OCI-LY3 (cell line): ENCODE results near the gene SPAG4.

Source experiments
- H2AFZ ChIP-seq: fragments of 200-600, 300-600 bp; shearing (Covaris generic); 2 replicates; pipeline ENCODE4 v1.6.0; 2014; ENCODE audit warnings: antibody characterized with exemption, low read depth, low read length
- H3K27ac ChIP-seq: fragments of 200-600, 300-600 bp; sonication (generic); 2 replicates; pipeline ENCODE4 v1.5.1; 2014; ENCODE audit warnings: mild to moderate bottlenecking, low read length, moderate library complexity, mixed read lengths
- H3K27me3 ChIP-seq: fragments of 200-600, 300-600 bp; sonication (generic); 2 replicates; pipeline ENCODE4 v1.6.1; 2014; ENCODE audit warnings: low read depth, low read length, mixed read lengths
- H3K36me3 ChIP-seq: fragments of 200-600, 300-600 bp; sonication (generic); replicated peaks from 2 replicates; pipeline ENCODE3; 2014; ENCODE audit warnings: low read depth, low read length, mixed read lengths
- H3K4me1 ChIP-seq: fragments of 300-600, 200-600 bp; sonication (generic); 2 replicates; pipeline ENCODE4 v1.6.1; 2014; ENCODE audit warnings: low read length, mixed read lengths
- H3K4me2 ChIP-seq: fragments of 200-600, 300-600 bp; sonication (generic); 2 replicates; pipeline ENCODE4 v1.6.1; 2014; ENCODE audit warnings: low read length, mixed read lengths
- H3K4me3 ChIP-seq: fragments of 300-600, 200-600 bp; sonication (generic); 2 replicates; pipeline ENCODE4 v1.5.1; 2014; ENCODE audit warnings: antibody characterized with exemption, mild to moderate bottlenecking, low read length, moderate library complexity
- H3K79me2 ChIP-seq: fragments of 300-600, 200-600 bp; shearing (Covaris generic); 2 replicates; pipeline ENCODE4 v1.6.1; 2014; ENCODE audit warnings: mild to moderate bottlenecking, low read length, mixed read lengths
- H3K9ac ChIP-seq: fragments of 300-600, 200-600 bp; shearing (Covaris generic); 2 replicates; pipeline ENCODE4 v1.6.0; 2014; ENCODE audit warnings: mild to moderate bottlenecking, low read length, moderate library complexity
- H3K9me3 ChIP-seq: fragments of 200-600, 300-600 bp; shearing (Covaris generic); 2 replicates; pipeline ENCODE4 v1.6.1; 2014; ENCODE audit warnings: low read length, mixed read lengths; ENCODE audit not compliant: insufficient read depth
- H4K20me1 ChIP-seq: fragments of 200-600, 300-600 bp; sonication (generic); 2 replicates; pipeline ENCODE4 v1.6.1; 2016; ENCODE audit warnings: low read length, mixed read lengths; ENCODE audit not compliant: insufficient read depth
- CTCF ChIP-seq: fragments of 200-600, 300-600 bp; sonication (generic); IDR thresholded peaks from 2 replicates; pipeline ENCODE4 v1.5.1; 2014; ENCODE audit warnings: antibody characterized with exemption, low read length, low read depth
- EZH2phosphoT487 ChIP-seq: fragments of 200-600 bp; shearing (Covaris generic); IDR thresholded peaks from 2 replicates; pipeline ENCODE4 v1.6.1; 2018; ENCODE audit warnings: antibody characterized with exemption, mixed run types, low read depth

The SPAG4 gene

GRCh38 chr20:35615667-35616464 is at the start of gene SPAG4:
Gene SPAG4, plus strand, starts transcription at chr20:35615829. Its CDS starts 175 bp downstream, at chr20:35616004.
- Histone ChIP-seq H3K27ac (peak within 1 kb of the TSS; percentile 50), H3K4me1 (peaks cover 67% of the 10 kb centered on the region), H3K9me3 (peaks cover 3% of the 10 kb centered on the region; the same call in 1 of the 2 replicates), H3K36me3 (peaks cover 3% of the 10 kb centered on the region), H3K9ac (peak within 1 kb of the TSS; percentile 70), H3K4me2 (peak within 1 kb of the TSS; percentile 98), H3K79me2 (no peaks in the 10 kb centered on the region), H4K20me1 (0 out of 2 replicates have a peak, but pooled peaks cover 3% of the 10 kb centered on the region), H3K27me3 (no peaks in the 10 kb centered on the region), H2AFZ (peak within 1 kb of the TSS; percentile 57; the same call in 1 of the 2 replicates), H3K4me3 (peak within 1 kb of the TSS; percentile 80)
- TF ChIP-seq EZH2phosphoT487 (no peak), CTCF (no peak)

DNA sequence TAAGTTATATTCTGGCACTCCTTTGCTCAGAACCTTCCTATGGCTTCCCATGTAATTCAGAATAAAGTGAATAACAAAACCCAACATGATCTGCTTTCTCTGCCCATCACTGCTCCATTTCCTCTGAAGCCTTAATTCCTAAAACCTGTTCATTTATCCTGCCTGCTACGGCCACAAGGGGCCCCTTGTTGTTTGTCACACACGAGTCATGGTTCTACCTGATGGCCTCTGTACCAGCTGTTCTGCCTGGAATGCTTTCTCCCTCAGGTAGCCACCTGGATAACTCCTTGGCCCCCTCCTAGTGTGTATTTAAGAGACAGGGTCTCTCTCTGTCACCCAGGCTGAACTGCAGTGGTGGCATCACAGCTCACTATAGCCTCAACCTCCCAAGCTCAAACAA is 47.0 kb upstream of the SPAG4 start:
- Histone ChIP-seq H3K36me3 (no peaks in the 10 kb centered on the region), H2AFZ (no peak overlapping the region), H3K9ac (no peak overlapping the region), H3K27me3 (peaks cover 11% of the 10 kb centered on the region), H3K4me3 (no peak overlapping the region), H3K9me3 (no peaks in the 10 kb centered on the region), H3K27ac (no peak overlapping the region), H3K79me2 (no peaks in the 10 kb centered on the region), H3K4me2 (no peak overlapping the region), H4K20me1 (no peaks in the 10 kb centered on the region), H3K4me1 (no peaks in the 10 kb centered on the region)
- TF ChIP-seq EZH2phosphoT487 (no peak), CTCF (peak; percentile 44)

DNA sequence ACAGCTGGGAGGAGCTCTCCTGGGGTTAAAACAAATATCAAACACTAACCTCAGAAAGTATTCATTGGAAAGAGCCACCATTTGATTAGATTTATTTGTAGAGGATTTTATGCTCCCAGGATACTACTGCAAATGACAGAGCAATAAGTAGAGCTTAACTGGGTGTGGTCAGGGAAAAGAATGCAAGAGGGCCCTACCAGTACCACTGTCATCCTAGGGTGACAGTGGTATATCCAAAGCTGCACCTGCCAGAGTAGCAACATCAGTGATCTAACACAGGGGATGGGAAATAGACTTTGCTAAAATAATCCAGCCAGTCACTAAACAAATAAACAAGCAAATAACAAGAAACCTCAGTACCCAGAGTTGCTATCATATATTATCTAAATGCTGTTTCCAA is 44.1 kb upstream of the SPAG4 start:
- H3K36me3 ChIP-seq, result no peaks in the 10 kb centered on the region
- no peak for TF ChIP-seq EZH2phosphoT487
- TF ChIP-seq CTCF, result no peak
- H3K4me2 ChIP-seq, result no peak overlapping the region
- no peaks in the 10 kb centered on the region for H4K20me1 ChIP-seq
- no peak overlapping the region for H3K27ac ChIP-seq
- H3K4me1 ChIP-seq, result no peaks in the 10 kb centered on the region
- H3K9ac ChIP-seq, result no peak overlapping the region
- no peaks in the 10 kb centered on the region for H3K79me2 ChIP-seq
- H3K27me3 ChIP-seq, result peaks cover 10% of the 10 kb centered on the region
- no peak overlapping the region for H3K4me3 ChIP-seq
- no peak overlapping the region for H2AFZ ChIP-seq
- H3K9me3 ChIP-seq, result no peaks in the 10 kb centered on the region

GRCh38 chr20:35572838-35573237 is 42.8 kb upstream of the SPAG4 start:
- no peaks in the 10 kb centered on the region for H3K36me3 ChIP-seq
- H4K20me1 ChIP-seq, result no peaks in the 10 kb centered on the region
- H3K4me1 ChIP-seq, result no peaks in the 10 kb centered on the region
- H3K4me2 ChIP-seq, result no peak overlapping the region
- TF ChIP-seq EZH2phosphoT487 (no peak), CTCF (no peak)
- H3K4me3 ChIP-seq, result no peak overlapping the region
- no peak overlapping the region for H3K9ac ChIP-seq
- H3K27ac ChIP-seq, result no peak overlapping the region
- 0 out of 2 replicates have a peak, but pooled peaks cover 7% of the 10 kb centered on the region for H3K27me3 ChIP-seq
- H3K9me3 ChIP-seq, result no peaks in the 10 kb centered on the region
- H3K79me2 ChIP-seq, result no peaks in the 10 kb centered on the region
- no peak overlapping the region for H2AFZ ChIP-seq
